WI38 (cell line): Measurements from ENCODE around the gene ZNF831.

ENCODE experiments used
- H3K4me3 ChIP-seq: 2 replicates; pipeline ENCODE4 v1.5.1; 2011; ENCODE audit warnings: low read depth, mild to moderate bottlenecking, control low read depth, low read length
- CTCF ChIP-seq: IDR thresholded peaks from 2 replicates; pipeline ENCODE4 v1.5.1; 2012; ENCODE audit warnings: low read depth, mild to moderate bottlenecking, control low read depth, low read length

ZNF831 gene

GRCh38 chr20:59143326-59143725, 20.3 kb upstream of the ZNF831 start:
- no peak overlapping the region for H3K4me3 ChIP-seq
- no peak for TF ChIP-seq CTCF

- no peak overlapping the region for H3K4me3 ChIP-seq
- TF ChIP-seq CTCF: no peak
These were observed 19.3 kb upstream of the ZNF831 start for GRCh38 chr20:59144179-59144830.

- TF ChIP-seq CTCF: no peak
- H3K4me3 ChIP-seq: no peak overlapping the region
These were observed 18.8 kb upstream of the ZNF831 start for GRCh38 chr20:59144831-59145196.

GRCh38 chr20:59145247-59145923, 18.2 kb upstream of the ZNF831 start:
- TF ChIP-seq CTCF: no peak

GRCh38 chr20:59145924-59146779, 17.5 kb upstream of the ZNF831 start:
- no peak overlapping the region for H3K4me3 ChIP-seq
- TF ChIP-seq CTCF: no peak

More at GRCh38 chr20:59145247-59145923, 18.2 kb upstream of the ZNF831 start:
- H3K4me3 ChIP-seq: no peak overlapping the region

- no peak for TF ChIP-seq CTCF
- no peak overlapping the region for H3K4me3 ChIP-seq
These were observed 16.6 kb upstream of the ZNF831 start for GRCh38 chr20:59146780-59147565.
